ENCODE measurements around the gene CNST. TPM values are rescaled to one million over a fixed set of nuclear protein-coding genes. Genes with fewer than 3 reads are reported as not detected.

CNST gene
- total and polyA plus RNA-seq, 2 of the 13 experiments (the other 11 are each of a cell fraction or from before 2014, with no cell fraction given), result 6.3 to 12.4 TPM

DNA sequence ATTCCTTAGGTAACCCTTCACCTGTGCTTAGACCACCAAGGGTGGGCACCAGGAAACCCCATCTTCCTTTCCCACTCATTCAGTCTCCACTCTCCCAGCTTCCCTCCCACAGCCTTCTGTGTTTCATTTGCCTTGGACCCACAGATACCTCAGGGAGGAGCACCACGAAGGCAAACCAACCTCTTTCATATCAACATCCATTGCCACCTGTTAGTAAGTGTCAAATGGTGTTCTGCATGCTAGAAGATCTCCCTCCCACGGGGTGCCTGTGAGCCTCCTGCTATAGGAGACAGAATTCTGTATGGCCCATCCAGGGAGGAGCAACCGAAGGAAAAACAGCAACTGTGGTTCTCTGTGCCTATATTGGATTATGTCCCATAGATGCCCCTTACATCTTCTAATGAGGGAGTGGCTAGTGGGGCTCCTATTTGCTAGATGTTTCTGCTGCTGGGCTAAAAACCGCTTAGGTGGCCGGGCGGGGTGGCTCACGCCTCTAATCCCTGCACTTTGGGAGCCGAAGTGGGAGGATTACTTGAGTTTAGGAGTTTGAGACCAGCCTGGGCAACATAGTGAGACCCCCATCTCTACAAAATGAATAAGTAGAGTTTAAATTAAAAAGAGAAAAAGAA lies 132.3 kb downstream of the CNST start (continued):
- TF ChIP-seq ZNF34 (CRISPR knock-in tag; IDR thresholded peaks at IDR 0.05; ENCODE audit: borderline replicate concordance), result 0 out of 2 replicates have a peak, but pooled peaks have one; percentile 54

GRCh38 chr1:246699095-246699735 lies 133.0 kb downstream of the CNST start:
- H3K27ac ChIP-seq (ENCODE audit: extremely low read length, insufficient read depth, low read length), result peak overlapping the region; percentile 14
- TF ChIP-seq ZNF567 (CRISPR knock-in tag; IDR thresholded peaks at IDR 0.05; ENCODE audit: borderline replicate concordance) (no peak), MED1 (CRISPR knock-in tag; IDR thresholded peaks at IDR 0.05) (peak; percentile 57; the same call in 1 of the 2 replicates), ZBTB42 (CRISPR knock-in tag; IDR thresholded peaks at IDR 0.05) (no peak), SIN3A (IDR thresholded peaks at IDR 0.05; ENCODE audit: borderline replicate concordance, low read depth, low read length) (no peak), ZNF354B (CRISPR knock-in tag; IDR thresholded peaks at IDR 0.05) (no peak), ZNF556 (CRISPR knock-in tag; IDR thresholded peaks at IDR 0.05; ENCODE audit: borderline replicate concordance) (no peak), TMF1 (CRISPR knock-in tag; IDR thresholded peaks at IDR 0.05; ENCODE audit: low read depth) (no peak), THAP8 (CRISPR knock-in tag; IDR thresholded peaks at IDR 0.05; ENCODE audit: borderline replicate concordance) (no peak), GFI1 (CRISPR knock-in tag; IDR thresholded peaks at IDR 0.05; ENCODE audit: borderline replicate concordance) (no peak), ZNF430 (CRISPR knock-in tag; IDR thresholded peaks at IDR 0.05) (no peak), ZNF678 (CRISPR knock-in tag; IDR thresholded peaks at IDR 0.05) (no peak), ZNF547 (CRISPR knock-in tag; IDR thresholded peaks at IDR 0.05) (no peak), RBAK (CRISPR knock-in tag; IDR thresholded peaks at IDR 0.05) (no peak), CAMTA2 (CRISPR knock-in tag; IDR thresholded peaks at IDR 0.05; ENCODE audit: borderline replicate concordance) (no peak), ZNF121 (CRISPR knock-in tag; IDR thresholded peaks at IDR 0.05) (0 out of 2 replicates have a peak, but pooled peaks have one; percentile 70)
- TF ChIP-seq, protein P1, sequence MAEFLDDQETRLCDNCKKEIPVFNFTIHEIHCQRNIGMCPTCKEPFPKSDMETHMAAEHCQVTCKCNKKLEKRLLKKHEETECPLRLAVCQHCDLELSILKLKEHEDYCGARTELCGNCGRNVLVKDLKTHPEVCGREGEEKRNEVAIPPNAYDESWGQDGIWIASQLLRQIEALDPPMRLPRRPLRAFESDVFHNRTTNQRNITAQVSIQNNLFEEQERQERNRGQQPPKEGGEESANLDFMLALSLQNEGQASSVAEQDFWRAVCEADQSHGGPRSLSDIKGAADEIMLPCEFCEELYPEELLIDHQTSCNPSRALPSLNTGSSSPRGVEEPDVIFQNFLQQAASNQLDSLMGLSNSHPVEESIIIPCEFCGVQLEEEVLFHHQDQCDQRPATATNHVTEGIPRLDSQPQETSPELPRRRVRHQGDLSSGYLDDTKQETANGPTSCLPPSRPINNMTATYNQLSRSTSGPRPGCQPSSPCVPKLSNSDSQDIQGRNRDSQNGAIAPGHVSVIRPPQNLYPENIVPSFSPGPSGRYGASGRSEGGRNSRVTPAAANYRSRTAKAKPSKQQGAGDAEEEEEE (CRISPR knock-in tag; IDR thresholded peaks at IDR 0.05; ENCODE audit: borderline replicate concordance), result no peak

More at GRCh38 chr1:246699095-246699735, 133.0 kb downstream of the CNST start:
- DNase-seq (ENCODE audit: low spot score), result peak; percentile 86
- Histone ChIP-seq H4K20me1 (ENCODE audit: insufficient read depth, low read length) (no peaks in the 10 kb centered on the region), H3K27me3 (ENCODE audit: control insufficient read depth in 1 of 2, insufficient read depth in 2 of 2, low read length in 2 of 2) (no peaks in the 10 kb centered on the region; a peak in 1 of 5 replicates), H3K9me3 (ENCODE audit: low read length) (no peaks in the 10 kb centered on the region; the same call in 1 of the 2 replicates), H2AFZ (ENCODE audit: low read length) (peak overlapping the region; percentile 93), H3K4me2 (ENCODE audit: low read depth, low read length) (peak overlapping the region; percentile 89), H3K4me3 (replicated peaks in 1 of 3; ENCODE audit: insufficient read depth in 1 of 3, low read depth in 2 of 3, low read length in 3 of 3) (peak overlapping the region; percentile 31 to 67 (median 53)), H3K9ac (ENCODE audit: insufficient read depth, low read depth, low read length) (peak overlapping the region; percentile 54), H3K4me1 (ENCODE audit: insufficient read depth, low read length) (peaks cover 32% of the 10 kb centered on the region), H3K79me2 (ENCODE audit: insufficient read depth, low read length) (no peaks in the 10 kb centered on the region), H3K36me3 (replicated peaks in 1 of 2; ENCODE audit: control insufficient read depth in 1 of 2, insufficient read depth in 2 of 2, low read length in 2 of 2) (no peaks in the 10 kb centered on the region)
- intact Hi-C loops (cut with micrococcal nuclease; ENCODE audit: unreplicated experiment) (loop anchor here (1.0 to 5.0 kb wide), 2 partner anchors 10 to 192 kb away; partner anchors contain the start of gene SMYD3), in situ Hi-C loops (cut with HindIII; ENCODE audit: extremely low pct_ligation_motif_present, low pct_unique_long_range_greater_than_20kb) (loop anchor here (5.0 kb wide), 1 partner anchor 53 kb away; no protein-coding TSS in a partner anchor)
- FAIRE-seq, result peak; percentile 71
- ATAC-seq, result peak; percentile 56
- POLR2A ChIA-PET, result interaction anchor here (0.7 kb wide), 1 partner anchor 24 kb away, joined by 3 read pairs; no protein-coding TSS in a partner anchor
- WGBS (ENCODE audit: low lambda C conversion rate), result 3% methylated on average over 16 of the region's 18 CpGs
- no TSS peak for BruUV-seq (replicated peaks)
- CTCF ChIA-PET (ENCODE audit: low intra/inter-chr PET ratio, low total read pairs), result interaction anchor here (0.8 to 1.6 kb wide), 3 partner anchors 11 to 201 kb away, joined by 3 to 25 read pairs (median 5); no protein-coding TSS in a partner anchor

All from HepG2 (cell line).